HG02588 (cell line): Measurements from ENCODE around the gene WFIKKN2.
"Not testable (repeated sequence)": the region's sequence is repeated elsewhere in the genome, so short reads cannot be mapped to it uniquely, and the experiment has no call there.

ENCODE experiments used
- ATAC-seq: cut with Tn5 transposase; IDR thresholded peaks from one replicate; pipeline ENCODE4 v1.9.1; 2021; ENCODE audit warnings: mild to moderate bottlenecking, moderate library complexity; ENCODE audit not compliant: unreplicated experiment

The WFIKKN2 gene

DNA sequence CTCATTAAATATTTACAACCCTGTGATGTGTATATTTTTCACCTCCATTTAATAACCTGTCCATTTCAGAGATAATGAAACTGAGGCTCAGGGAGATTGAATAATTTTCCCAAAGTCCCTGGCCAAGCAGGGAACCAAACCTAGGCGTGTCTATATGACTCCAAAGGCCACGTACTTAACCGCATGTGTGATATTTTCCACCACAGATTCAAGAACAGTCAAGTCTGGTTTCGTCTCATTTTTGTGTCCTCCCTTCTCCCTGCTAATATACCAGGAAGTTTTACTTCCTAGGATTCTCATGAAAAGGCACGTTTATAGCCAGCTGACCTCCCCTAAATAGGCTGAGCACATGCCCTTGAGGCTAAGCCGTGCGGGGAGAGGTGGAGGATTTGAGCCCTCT is 15.3 kb downstream of the WFIKKN2 start:
- no peak for ATAC-seq

DNA sequence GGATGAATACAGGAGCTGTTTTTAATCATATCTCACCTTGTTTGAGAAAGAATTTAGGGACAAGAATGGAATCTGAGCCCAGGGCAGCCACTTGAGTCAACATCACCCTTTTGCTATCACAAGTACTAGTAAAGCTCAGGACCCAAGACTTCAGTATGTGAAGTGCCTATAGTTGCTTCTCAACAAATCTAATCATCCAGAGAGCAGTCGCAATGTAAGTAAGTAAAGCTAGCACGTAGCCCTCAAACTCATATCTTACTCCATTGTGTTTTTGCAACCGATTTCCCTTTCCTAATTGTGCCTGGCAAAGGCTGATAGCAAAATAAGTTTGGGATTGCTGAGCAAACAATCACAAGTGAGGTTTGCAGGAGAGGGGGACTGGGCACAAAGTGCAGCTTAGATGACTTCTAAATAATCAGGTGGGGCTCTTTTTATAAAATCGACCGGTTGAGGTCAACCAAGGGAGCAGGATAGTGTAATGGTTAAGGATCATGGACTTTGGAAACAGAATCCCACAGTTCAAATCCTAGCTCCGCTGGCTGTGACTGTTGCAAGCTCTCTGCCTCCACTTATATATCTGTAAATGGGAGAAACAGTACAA is 17.7 kb downstream of the WFIKKN2 start:
- ATAC-seq, result no peak

DNA sequence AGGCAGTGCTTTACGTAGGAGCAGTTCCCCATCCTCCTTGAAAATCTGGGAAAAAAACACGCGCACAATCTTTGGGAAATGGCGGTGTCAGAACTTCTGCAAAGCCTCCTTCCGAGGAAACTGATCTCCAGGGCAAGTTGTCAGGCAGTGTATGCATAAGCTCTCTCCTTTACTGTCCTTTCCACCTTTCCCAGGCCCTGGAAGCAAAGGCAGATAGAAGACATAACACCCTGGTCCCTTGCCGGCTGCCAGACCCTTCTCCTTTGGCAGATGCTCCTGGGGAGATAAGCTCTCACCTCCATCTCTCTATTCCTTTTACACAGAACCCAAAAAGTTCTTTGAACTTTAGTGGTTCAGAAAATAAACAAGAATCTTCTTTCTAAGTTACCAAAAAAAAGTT is 18.4 kb downstream of the WFIKKN2 start:
- ATAC-seq, result no peak

DNA sequence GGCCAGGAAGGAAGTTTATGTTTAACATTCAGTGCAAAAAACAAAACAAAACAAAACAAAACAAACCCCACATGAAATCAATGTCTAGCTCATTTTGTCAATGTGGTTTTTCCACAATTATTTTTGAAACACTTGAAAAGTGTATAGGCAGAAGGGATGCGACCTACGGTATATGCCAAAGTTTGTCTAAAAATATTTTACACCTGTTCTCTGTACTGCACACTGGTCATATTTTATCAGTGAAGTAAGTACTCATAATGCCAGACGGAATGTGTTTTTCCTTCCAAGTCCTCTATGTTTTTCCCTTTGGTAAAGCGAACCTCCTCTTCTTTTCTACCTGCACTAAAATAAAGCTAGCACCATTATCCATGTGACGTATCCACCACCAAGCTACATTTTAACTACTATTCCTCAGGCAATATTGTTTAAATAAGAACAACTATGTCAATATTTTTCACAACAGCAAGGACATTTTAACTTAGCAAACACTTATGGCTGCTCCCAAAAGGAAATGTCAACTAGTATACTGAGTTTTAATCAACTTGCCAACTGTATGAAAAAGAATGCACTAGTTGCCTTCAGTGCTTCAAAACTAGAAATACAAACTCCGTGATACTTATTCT is 20.4 kb downstream of the WFIKKN2 start:
- ATAC-seq, result no peak

DNA sequence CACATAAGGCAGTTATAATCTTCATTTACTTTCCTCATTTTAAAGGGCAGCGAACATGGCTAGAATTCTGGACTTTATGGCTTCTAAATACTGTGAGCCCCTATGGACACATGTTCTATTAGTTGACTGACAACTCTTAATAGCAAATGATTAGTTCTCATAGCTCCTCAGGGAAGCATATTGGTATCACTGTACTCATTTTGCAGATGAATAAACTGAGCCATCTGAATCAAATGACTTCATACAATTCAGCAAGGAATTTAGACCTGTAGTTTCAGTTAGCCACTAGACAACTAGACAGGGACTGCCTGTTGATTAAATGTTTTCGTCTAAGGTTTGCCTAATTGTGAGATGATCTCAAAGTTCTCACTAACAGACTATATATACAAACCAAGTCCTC is 21.0 kb downstream of the WFIKKN2 start:
- ATAC-seq, result no peak

DNA sequence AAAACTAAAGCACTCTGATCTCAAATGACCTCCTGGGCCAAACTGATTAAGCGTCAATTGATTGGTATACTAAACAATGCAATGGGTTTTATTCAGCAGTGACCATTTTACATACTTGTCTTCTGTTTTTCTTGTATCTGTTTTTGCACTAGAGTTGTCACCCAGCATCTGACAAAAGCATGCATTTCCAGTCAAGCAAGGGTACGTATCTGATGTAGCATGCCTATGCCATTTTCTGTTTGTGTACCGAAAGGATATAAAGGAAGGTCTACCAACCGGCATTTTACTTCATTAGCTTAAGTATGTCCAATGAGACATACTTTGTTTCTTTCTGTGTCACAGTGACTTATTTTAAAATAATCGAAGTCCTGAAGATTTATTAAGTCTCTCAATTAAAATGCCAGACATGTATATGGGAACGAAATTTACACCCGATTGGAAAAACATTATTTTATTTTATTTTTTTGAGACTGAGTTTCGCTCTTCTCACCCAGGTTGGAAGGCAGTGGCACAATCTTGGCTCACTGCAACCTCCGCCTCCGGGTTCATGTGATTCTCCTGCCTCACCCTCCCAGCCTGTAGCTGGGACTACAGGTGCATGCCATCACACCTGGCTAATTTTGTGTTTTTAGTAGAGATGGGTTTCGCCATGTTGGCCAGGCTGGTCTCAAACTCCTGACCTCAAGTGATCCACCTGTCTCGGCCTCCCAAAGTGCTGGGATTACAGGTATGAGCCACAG is 23.3 kb downstream of the WFIKKN2 start:
- no peak for ATAC-seq

DNA sequence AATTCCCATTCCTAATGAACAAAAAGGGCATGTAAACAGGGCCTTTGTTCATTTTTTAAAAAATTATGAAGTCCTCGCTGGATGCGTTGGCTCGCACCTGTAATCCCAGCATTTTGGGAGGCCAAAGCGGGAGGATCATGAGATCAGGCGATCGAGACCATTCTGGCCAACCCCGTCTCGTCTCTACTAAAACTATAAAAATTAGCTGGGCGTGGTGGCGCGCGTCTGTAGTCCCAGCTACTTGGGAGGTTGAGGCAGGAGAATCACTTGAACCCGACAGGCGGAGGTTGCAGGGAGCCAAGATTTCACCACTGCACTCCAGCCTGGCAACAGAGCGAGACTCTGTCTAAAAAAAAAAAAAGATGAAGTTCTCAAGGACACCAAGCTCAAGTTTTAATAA is 24.3 kb downstream of the WFIKKN2 start:
- not testable (repeated sequence) for ATAC-seq

DNA sequence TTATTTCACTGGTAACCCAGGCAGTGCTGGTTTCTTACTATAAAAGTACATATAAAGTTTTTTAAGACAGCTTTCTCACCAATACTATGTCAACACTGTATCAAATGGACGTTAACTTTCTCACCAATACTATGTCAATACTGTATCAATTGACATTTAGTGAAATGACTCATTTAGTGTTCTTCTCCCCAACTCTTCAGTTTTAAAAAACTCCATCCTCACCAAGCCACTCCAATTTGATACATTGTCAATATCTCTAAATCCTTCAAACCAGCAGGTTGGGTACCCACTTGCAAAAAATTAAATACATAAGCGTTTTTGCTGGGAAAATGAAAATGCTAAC is 25.9 kb downstream of the WFIKKN2 start:
- no peak for ATAC-seq

DNA sequence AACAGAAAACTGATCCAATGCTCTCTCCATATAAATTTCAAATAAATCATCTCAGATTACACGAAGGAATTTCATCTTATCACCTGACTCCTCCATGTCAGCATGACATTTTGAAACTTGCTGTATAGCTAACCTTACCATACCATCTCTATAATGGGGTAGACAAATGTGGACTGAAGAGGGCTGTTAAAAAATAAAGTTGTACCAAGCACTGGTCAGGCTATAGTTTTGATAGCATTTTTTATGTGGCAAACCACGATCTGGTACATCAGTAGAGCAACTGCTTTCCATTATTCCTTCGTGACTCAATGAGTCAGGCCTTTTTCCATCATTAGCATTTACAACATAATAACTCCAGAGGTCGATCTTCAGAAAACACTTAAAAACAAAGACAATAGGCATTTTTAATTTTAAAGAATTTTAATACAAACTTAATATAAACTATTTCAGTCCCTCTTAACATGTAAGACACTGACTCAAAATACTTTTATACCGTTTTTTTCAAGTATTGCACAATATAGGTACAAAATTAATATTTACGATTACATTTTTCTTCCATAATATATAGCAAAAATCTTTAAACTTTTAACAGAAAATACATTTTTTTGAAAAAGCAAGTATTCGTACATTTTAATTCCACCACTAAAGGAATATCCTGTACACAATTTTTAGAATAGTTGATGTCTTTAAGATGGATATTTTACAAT is 26.6 kb downstream of the WFIKKN2 start:
- no peak for ATAC-seq

DNA sequence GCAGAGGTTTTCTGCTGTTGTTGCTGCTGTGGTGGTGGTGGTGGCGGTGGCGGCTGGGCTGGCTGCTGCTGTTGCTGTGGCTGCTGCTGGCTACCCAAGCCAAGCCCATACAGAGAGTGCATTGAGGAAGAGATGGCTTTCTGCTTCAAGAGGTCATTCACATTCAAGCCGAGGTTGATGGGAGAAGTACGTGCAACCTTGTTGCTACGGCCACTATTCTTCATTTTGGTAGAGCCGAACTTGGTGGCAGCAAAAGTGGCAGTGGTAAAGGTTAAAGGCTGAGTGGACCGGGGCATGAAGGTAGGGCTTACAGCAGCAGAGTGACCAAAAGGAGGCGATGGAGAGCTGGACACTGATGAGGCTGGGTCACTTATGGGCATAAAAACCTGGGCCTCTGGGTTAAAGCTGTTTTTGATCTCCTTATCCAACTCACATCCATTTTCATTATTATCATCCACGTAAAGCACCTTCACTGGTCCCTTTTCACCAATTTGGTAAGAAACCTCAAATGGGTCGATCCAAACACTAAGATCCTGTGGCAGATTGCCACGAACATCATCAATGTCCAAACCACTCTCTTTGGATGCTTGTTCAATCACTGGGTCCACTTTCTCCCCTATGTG is 27.9 kb downstream of the WFIKKN2 start:
- no peak for ATAC-seq

DNA sequence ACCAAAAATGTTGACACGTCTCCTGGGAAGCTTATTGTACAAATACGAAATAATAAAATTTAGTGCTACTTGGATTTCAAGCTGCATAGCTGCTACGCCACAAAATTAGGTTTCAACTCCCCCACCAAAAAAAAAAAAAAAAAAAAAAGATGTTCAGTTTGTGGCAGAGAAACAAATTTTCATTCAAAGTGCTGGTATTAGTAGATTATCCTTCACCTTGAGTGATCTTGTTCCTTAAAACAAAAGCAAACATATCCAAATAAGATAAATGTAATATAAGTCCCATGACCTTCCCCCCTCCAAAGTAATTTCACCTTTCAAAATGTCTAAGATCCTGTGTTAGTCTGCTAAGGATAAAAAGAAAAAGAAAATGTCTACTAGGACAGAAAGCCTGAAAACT is 28.5 kb downstream of the WFIKKN2 start:
- ATAC-seq, result no peak

DNA sequence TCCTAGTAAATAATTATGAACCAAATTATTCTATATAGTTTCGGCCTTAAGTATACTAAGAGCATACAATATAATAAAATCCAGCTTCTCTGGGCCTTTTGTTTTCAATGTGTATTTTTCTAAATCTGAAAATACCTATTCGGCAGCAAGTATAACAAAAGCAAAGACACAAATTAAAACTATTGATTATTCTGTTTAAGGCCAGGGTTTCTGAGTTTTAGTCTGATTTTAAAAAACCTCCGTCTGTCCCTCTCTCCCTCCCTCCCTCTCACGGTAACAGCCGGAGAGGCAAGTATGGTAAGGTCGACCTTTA is 29.3 kb downstream of the WFIKKN2 start:
- ATAC-seq, result no peak

DNA sequence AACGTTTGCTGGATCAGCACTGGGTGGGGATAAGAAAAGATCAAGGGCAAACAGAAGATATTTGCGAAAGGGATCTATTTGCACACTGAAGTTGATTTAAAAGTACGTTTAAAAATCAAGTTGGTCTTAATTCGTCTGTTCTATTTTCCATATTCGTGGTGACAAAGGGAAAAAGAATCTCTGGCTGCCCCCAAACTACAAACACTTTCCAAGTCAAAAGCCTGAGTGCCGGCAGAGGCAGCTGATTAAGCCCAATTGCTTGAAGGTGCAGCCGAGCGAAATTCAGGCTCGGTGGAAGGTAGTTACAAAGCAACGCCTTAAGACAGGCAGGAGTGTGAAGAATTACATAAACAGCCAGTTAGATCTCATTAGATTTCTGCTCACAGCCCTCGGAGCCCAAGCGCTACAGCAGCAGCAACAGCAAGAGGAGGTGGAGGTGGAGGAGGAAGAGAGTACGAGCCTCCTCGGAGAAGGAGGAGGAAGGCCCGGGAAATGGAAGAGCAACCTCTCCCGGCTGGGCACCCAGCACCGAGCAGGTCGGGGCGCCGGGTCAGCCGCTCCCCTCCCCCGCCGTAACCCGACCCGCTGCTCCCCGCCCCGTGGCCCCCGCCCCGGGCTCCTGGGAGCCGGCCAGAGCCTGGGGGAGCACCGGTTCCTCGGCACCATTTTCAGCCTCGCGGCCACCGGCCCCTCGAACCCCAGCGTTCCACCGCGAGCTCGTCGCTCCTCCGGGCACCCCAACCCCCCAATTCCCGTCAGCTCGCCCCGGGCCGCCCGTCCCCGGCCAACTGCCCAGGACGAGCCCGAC is 29.9 kb downstream of the WFIKKN2 start:
- peak; percentile 15 for ATAC-seq

DNA sequence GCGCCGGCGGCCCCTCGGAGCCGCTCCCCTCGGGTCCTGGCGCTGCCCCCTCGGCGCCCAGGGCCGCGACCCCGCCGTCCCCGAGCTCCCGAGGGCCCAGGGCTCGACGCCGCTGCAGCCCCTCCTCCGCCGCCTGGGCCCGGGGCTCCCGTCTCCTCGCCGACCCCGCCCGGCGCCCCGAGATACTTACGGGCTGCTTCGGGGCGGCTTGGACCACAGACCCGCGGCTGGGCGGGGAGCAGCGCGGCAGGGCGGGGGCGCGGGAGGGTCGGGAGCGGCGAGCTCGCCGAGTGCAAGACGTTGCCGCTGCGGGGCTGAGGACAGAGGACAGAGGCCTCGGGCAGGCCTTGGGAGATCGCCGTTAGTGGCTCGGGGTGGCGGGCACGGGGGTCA is 30.5 kb downstream of the WFIKKN2 start:
- ATAC-seq, result peak; percentile 15

DNA sequence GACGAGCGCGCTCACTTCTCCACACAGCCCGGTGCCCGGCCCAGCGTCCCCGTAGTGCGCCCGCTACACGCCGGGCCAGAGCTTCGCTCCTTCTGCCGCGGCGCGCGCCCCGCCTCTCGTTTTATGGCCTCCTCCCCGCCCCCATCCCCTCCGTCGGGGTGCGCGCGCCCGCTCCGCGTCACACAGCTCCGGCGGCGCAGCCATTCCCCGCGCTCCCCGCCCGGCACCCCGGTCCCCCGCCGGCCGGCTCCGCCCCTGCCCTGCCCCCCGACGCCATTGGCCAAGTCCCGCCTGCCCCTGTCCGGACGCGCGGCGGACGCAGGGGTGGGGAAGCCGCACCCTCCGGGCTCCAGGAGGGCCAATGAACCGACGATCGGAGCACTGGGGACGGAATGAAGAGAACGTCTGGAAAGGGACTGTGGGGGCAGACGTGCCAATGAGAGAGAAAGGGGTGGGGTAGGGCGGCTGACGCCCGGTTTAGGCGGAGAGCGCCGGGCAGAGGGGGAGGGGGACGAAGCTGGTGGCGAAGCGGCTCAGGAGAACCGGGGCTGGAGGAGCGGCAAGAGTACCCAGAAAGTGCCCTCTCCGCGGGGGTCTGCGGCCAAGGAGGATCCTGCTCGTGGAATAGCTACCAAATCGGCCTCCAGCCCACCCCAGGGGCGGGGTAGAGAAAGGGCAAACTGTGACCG is 31.0 kb downstream of the WFIKKN2 start, which contains the start of gene TOB1:
TOB1 (minus strand) TSS at position 94 of the 689 bp plus-strand sequence. CDS start 2,337 bp downstream, outside the sequence.
- ATAC-seq, result peak; percentile 66

DNA sequence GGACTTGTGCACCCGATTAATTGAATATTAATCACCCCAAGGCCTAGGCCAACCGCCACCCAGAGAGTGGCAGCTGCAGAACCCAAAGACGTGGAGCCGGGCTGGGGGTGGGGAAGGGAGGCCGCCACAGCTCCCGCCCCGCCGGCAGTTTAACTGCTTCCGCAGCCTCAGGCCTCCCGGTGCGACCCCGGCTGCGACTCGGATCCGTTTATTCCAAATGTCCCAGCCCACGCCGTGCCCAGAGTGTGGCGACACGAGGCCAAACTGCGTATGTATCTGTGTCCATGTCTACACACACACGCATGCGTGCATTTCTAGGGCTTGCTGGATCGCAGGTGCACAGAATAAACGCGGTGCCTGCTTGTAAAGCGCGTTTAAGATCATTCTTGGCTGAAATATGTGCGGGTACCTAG is 31.6 kb downstream of the WFIKKN2 start:
- peak; percentile 2 for ATAC-seq

DNA sequence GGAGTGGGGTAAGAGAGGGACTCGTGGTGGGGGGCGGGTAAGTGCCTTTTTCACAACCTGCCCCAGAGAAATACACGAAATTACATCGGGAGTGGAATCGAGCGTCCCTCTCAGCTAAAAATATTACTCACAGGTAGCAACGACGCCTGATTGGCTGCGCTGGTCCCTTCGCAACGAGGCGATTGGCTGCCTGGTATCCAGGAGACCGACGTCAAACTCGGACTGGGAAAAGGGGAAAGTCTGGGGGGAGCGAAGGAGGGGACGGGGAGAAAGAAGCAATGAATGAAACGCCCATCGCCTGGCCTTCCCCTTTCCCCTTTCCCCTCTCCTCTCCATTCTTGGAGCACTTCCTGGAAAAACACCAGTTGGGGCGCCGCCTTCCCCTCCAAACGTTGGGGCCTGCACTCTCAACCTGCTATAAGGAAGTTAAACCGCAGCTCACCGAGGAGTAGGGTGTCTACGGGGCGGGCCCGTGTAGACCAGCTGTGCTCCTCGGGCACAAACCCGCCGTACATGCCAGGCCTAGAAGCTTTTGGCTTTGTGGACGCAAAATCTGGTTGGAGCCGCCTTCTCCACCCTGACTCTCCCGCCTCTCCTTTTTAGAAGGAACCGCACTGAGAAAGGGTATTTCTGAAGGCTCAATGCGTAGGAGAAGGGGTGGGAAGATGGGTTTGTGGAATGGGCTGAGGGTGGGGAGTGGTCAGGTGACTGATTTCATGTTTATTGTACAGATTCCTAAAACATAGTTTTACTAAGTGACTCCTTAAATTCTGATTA is 32.2 kb downstream of the WFIKKN2 start:
- ATAC-seq, result peak; percentile 33

DNA sequence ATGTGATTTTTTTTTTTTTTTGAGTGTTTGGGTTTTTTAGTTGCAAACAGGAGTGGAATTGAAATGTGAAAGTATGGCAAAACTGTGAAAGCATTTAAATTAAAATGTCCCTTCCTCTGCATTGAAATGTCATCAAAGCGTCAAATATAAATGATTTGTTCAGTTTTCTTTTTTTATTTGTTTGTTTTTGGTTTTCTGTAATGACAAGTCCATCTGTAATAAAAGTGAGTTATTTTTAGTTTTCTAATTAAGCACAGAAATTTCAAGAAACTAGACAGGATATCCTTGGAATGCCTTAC is 32.7 kb downstream of the WFIKKN2 start:
- ATAC-seq, result no peak

DNA sequence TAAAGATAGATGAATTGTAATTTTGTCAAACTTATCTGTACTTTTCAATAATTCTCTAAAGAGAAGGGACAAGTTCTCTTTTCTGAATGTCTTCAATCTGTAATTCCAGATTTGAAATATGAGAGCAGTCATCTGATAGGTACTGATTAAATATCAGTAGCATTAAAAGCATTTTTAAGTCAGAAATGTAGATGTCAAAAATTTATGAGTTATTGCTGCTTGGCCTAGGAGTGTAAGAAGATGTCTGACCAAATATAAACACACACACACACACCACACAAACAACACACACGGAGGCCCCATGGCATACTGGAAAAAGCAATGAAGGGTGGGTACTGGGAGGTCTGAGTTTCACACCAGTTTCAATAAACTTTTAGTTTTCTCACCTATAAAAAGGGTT is 33.2 kb downstream of the WFIKKN2 start:
- ATAC-seq, result no peak
